ENCODE data around the gene PTPN1. TPM values are rescaled to one million over a fixed set of nuclear protein-coding genes. Genes with fewer than 3 reads are reported as not detected.

Gene PTPN1
- total and polyA plus RNA-seq, 2 donors (not counting 1 experiment from before 2014, with no cell fraction given) = 20.0 to 28.7 TPM

DNA sequence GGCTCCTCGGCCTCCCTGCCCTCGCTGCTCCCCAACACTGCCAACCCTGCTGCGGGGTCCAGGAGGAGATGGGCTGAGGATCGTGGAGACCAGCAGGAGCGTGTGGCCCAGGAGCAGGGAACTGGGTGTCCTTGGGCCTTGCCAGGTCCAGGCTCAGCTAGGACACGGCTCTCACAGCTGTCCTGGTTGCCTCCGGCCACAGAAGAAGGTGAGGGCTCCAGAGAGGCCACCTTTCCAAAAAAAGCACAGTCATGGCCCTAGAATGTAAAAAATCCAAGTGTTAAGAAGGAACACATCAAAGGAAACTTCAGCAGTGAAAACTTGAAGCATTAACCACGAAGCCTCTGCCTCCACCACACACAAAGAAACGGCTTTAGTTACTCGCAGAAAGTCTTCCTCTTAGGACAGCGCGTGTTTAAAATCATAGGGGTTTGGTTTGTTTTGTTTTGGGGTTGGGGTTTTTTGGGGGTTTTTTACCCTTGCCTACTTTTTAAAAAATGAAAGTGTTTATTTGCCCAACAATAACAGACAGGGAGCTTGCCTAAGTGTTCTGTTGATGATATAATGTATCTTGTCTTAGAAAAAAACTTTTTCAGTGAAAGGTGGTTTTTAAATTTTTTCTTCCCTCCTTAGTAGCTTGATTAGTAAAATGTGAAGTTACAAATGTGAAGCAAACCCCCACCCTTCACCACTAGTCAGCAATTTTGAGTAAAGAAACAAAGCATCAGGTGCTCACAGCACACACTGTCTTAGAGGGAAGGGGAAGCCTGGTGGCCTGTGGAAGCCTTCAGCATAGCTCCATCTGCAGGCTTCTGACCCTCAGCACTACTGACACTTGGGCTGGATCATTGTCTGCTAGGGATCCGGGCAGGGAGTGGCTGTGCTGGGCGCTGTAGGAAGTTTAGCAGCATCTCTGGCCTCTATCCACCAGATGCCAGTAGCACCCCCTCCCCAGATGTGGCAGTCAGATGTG lies 60.0 kb downstream of the PTPN1 start:
- no peak overlapping the region for H3K27ac ChIP-seq (ENCODE audit: insufficient read depth, low read length)
- H3K36me3 ChIP-seq (ENCODE audit: control insufficient read depth, insufficient read depth, low read length) = peaks cover 15% of the 10 kb centered on the region
- H2AFZ ChIP-seq (ENCODE audit: low read length) = no peak overlapping the region
- no peak overlapping the region for H3K9ac ChIP-seq (ENCODE audit: insufficient read depth, low read length)
- H4K20me1 ChIP-seq (ENCODE audit: control insufficient read depth, extremely low read depth, insufficient read depth, low read length) = no peaks in the 10 kb centered on the region
- TF ChIP-seq, protein P1, sequence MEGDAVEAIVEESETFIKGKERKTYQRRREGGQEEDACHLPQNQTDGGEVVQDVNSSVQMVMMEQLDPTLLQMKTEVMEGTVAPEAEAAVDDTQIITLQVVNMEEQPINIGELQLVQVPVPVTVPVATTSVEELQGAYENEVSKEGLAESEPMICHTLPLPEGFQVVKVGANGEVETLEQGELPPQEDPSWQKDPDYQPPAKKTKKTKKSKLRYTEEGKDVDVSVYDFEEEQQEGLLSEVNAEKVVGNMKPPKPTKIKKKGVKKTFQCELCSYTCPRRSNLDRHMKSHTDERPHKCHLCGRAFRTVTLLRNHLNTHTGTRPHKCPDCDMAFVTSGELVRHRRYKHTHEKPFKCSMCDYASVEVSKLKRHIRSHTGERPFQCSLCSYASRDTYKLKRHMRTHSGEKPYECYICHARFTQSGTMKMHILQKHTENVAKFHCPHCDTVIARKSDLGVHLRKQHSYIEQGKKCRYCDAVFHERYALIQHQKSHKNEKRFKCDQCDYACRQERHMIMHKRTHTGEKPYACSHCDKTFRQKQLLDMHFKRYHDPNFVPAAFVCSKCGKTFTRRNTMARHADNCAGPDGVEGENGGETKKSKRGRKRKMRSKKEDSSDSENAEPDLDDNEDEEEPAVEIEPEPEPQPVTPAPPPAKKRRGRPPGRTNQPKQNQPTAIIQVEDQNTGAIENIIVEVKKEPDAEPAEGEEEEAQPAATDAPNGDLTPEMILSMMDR (conservative IDR thresholded peaks at IDR 0.05 in 1 of 2, IDR thresholded peaks at IDR 0.05 in 1 of 2; ENCODE audit: low read depth in 1 of 2, low read length in 2 of 2) = peak; percentile 38 to 62
- TF ChIP-seq EZH2 (IDR thresholded peaks at IDR 0.05; ENCODE audit: low read length, missing control alignments) = no peak
- H3K4me1 ChIP-seq (ENCODE audit: control insufficient read depth, extremely low read depth, insufficient read depth, low read length) = peaks cover 11% of the 10 kb centered on the region
- no peak overlapping the region for H3K4me3 ChIP-seq (replicated peaks in 1 of 4; ENCODE audit: control extremely low read depth in 1 of 4, insufficient read depth in 1 of 4, low read depth in 3 of 4, low read length in 4 of 4)
- no peaks in the 10 kb centered on the region for H3K9me3 ChIP-seq (ENCODE audit: control insufficient read depth, insufficient read depth, low read depth, low read length)
- peaks cover 11% of the 10 kb centered on the region for H3K79me2 ChIP-seq (ENCODE audit: control insufficient read depth, insufficient read depth, low read length)
- H3K27me3 ChIP-seq (ENCODE audit: control insufficient read depth, insufficient read depth, low read length) = no peaks in the 10 kb centered on the region
- H3K4me2 ChIP-seq (ENCODE audit: extremely low read depth, insufficient read depth, low read length) = no peak overlapping the region
- DNase-seq (ENCODE audit: low read depth in 2 of 2) = peak; percentile 58 to 59

DNA sequence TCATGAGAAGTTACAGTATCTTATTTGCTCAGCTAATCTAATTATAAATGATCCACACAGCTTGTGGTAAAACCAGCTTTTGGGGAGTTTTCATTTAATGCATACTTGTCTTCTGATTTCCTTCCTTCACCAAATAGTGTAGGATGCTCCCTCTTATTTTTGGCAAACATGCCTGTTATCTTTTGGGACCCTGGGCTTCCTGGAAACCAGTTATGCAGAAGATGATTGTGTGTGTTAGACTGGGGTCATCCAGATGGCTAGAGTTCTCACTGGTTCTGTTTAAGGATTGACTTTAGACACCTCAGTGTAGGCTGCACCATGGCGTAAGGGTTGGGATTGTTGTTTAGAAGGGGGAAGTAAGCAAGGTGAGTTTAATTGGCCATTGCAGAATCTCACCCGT lies 61.3 kb downstream of the PTPN1 start:
- H3K79me2 ChIP-seq (ENCODE audit: control insufficient read depth, insufficient read depth, low read length) = peaks cover 8% of the 10 kb centered on the region
- H3K9me3 ChIP-seq (ENCODE audit: control insufficient read depth, insufficient read depth, low read depth, low read length) = no peaks in the 10 kb centered on the region
- no peak overlapping the region for H3K27ac ChIP-seq (ENCODE audit: insufficient read depth, low read length)
- TF ChIP-seq, protein P1 (conservative IDR thresholded peaks at IDR 0.05 in 1 of 2, IDR thresholded peaks at IDR 0.05 in 1 of 2; ENCODE audit: low read depth in 1 of 2, low read length in 2 of 2) = no peak
- no peak for TF ChIP-seq EZH2 (IDR thresholded peaks at IDR 0.05; ENCODE audit: low read length, missing control alignments)
- no peaks in the 10 kb centered on the region for H3K27me3 ChIP-seq (ENCODE audit: control insufficient read depth, insufficient read depth, low read length)
- no peak overlapping the region for H3K4me3 ChIP-seq (replicated peaks in 1 of 4; ENCODE audit: control extremely low read depth in 1 of 4, insufficient read depth in 1 of 4, low read depth in 3 of 4, low read length in 4 of 4)
- H3K9ac ChIP-seq (ENCODE audit: insufficient read depth, low read length) = no peak overlapping the region
- DNase-seq (ENCODE audit: low read depth in 2 of 2) = peak in 1 of 2 donors; percentile 52
- peaks cover 11% of the 10 kb centered on the region for H3K4me1 ChIP-seq (ENCODE audit: control insufficient read depth, extremely low read depth, insufficient read depth, low read length)
- H3K4me2 ChIP-seq (ENCODE audit: extremely low read depth, insufficient read depth, low read length) = no peak overlapping the region
- no peaks in the 10 kb centered on the region for H4K20me1 ChIP-seq (ENCODE audit: control insufficient read depth, extremely low read depth, insufficient read depth, low read length)
- peaks cover 13% of the 10 kb centered on the region for H3K36me3 ChIP-seq (ENCODE audit: control insufficient read depth, insufficient read depth, low read length)
- H2AFZ ChIP-seq (ENCODE audit: low read length) = no peak overlapping the region

DNA sequence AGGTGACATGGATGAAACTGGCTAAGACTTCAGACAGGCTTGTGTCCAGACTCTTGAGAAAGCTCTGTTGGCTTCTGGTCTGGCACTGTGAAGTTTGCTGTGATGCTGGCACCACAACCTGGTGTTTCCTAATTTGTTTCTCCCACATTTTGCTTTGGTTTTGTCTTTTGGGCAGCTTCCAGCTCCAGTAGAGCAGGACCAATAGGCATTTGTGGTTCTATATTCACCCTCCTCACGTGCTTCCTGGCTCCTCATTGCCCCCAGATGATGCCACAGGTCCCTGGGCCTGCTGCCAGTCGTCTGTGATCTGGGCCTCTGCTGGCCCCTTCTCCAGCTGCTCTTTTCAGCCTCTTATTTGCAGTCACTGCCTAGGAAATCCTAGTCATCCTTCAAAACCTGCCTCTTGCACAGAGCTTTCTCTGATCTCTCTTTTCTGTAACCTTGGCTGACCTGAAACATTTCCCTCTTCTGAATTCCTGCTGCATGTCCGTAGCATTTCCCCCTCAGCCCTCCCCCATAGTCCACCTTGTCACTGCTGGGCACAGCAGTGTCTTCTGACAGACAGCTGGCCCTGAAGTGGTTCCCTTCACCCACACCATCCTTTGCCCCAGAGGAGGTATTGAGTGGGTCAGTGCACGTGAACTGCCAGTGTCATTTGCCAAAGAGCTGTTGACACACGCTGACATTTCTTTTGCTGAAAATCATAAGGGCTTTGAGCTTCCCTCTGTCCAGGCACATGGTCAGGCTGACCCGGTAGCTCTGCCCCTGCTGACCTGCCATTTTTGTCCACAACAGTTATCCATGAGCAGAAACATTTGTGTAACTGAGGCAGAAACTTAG lies 63.0 kb downstream of the PTPN1 start:
- peaks cover 7% of the 10 kb centered on the region for H3K36me3 ChIP-seq (ENCODE audit: control insufficient read depth, insufficient read depth, low read length)
- DNase-seq (ENCODE audit: low read depth in 2 of 2) = peak; percentile 73 to 98
- H3K79me2 ChIP-seq (ENCODE audit: control insufficient read depth, insufficient read depth, low read length) = peaks cover 7% of the 10 kb centered on the region

More for the DNA sequence above, 63.0 kb downstream of the PTPN1 start:
- Histone ChIP-seq H3K27me3 (ENCODE audit: control insufficient read depth, insufficient read depth, low read length) (no peaks in the 10 kb centered on the region), H3K4me3 (replicated peaks in 1 of 4; ENCODE audit: control extremely low read depth in 1 of 4, insufficient read depth in 1 of 4, low read depth in 3 of 4, low read length in 4 of 4) (no peak overlapping the region), H3K4me2 (ENCODE audit: extremely low read depth, insufficient read depth, low read length) (peak overlapping the region; percentile 42), H3K9ac (ENCODE audit: insufficient read depth, low read length) (no peak overlapping the region), H3K9me3 (ENCODE audit: control insufficient read depth, insufficient read depth, low read depth, low read length) (no peaks in the 10 kb centered on the region), H3K27ac (ENCODE audit: insufficient read depth, low read length) (peak overlapping the region; percentile 37), H3K4me1 (ENCODE audit: control insufficient read depth, extremely low read depth, insufficient read depth, low read length) (peaks cover 11% of the 10 kb centered on the region), H4K20me1 (ENCODE audit: control insufficient read depth, extremely low read depth, insufficient read depth, low read length) (no peaks in the 10 kb centered on the region), H2AFZ (ENCODE audit: low read length) (no peak overlapping the region)
- TF ChIP-seq, protein P1 (conservative IDR thresholded peaks at IDR 0.05 in 1 of 2, IDR thresholded peaks at IDR 0.05 in 1 of 2; ENCODE audit: low read depth in 1 of 2, low read length in 2 of 2) = no peak
- no peak for TF ChIP-seq EZH2 (IDR thresholded peaks at IDR 0.05; ENCODE audit: low read length, missing control alignments)
